Left renal pelvis (tissue), 4 donors: ENCODE data around the gene DCAF8. TPM values are rescaled to one million over a fixed set of nuclear protein-coding genes. Genes with fewer than 3 reads are reported as not detected.

ENCODE experiments used
- DNase-seq, 4 donors: peaks; one replicate each; pipeline ENCODE4 v3.0.0-alpha.2; 2013; ENCODE audit warnings: low read depth in 4 of 4, low spot score in 3 of 4
- polyA plus RNA-seq, 4 donors: library from polyadenylated mRNA; unstranded; fragments of 120-200 nt; gene quantifications; one replicate each; pipeline ENCODE4 v1.2.1, GENCODE V29; 2013; ENCODE audit not compliant: insufficient read length in 4 of 4

The DCAF8 gene
- polyA plus RNA-seq, 4 donors: 133 to 272 (median 213) TPM

DNA sequence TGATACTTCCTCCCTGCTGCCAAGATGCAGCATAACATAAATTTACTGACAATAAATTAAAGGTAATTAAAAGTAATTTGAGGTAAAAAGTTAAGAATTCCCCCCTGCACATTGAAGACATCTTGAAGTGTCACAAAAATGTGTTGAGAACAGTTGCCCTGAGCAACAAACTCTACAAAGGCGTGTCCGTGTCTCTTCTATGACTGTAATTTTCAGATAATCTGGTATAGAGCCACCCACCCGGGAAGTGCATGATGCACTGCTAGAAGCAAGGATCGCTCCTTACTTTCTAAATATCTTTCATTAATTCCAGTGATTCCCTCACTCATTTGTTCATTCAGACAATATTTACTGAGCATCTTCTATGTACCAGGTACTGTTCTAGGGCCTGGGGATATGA, 83.0 kb downstream of the DCAF8 start:
- no peak for DNase-seq

DNA sequence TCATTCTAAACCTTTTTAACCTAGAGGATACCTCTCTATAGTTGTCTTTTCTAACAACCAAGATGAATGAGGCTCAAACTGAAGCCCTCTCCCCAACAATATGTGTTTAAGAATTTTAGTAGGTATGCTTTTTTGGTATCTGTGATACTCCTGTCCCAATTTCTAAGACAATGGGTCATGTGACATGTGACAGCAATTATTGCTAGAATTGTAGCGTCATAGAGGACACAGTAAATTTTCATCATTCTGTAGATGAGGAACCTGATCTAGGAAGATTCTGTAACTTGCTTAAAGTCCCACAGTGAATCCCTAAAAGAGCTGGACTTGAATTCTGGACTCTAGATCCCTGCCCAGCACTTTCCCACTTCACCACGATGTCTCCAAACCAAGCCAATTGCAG, 83.6 kb downstream of the DCAF8 start:
- no peak for DNase-seq

DNA sequence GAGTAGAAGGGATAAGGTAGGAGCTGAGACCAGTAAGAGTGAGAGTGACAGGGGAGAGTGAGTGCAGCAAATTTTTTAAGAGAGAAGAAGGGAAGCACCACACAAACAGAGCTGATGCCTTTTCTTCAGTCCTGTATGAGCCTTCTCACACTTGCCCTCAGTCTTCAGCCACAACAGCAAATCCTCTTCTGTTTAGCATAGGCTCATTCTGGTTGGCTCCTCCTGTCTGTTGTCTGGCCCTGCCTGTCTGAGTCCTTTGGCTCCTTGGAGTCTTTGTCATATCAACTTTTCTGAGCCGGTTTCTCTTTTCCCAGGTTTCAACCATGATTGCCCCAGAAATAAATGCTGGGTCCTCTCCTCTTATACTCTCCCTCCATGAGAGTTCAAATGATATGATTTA, 84.7 kb downstream of the DCAF8 start:
- DNase-seq: no peak

DNA sequence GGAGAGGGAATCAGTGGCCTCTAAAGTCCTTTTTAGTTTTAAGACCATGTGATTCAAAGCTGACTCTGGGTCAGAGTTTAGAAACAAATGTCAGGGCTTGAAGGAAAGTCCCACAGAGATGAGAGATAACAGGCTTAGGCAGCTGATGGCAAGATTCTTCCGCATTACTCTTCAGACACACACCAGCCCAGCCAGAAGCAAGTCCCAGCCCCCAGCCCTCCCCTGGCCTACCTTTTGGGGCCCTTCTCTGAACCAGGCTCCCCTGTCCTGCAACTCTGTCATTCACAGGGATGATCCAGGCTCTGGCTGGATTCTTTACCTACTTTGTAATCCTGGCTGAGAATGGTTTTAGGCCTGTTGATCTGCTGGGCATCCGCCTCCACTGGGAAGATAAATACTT, 85.1 kb downstream of the DCAF8 start:
- no peak for DNase-seq

DNA sequence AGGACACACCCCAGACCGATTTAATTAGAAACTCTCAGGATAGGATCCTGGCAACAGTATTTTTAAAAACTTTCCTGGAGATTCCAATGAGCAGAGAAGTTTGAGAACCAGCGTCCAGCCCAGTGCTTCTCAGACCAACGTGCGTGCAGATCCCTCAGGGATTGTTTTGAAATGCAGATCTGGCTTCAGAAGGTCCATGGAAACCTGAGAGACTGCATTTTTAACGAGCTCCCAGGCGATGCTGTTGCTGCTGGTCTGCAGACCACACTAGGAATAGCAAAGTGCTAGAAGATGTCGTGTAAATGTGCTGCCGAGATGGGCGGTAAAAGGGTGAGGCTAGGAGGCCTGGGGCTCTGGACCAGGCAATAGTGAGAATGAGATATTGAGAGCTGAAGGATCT, 90.4 kb downstream of the DCAF8 start:
- DNase-seq: no peak

DNA sequence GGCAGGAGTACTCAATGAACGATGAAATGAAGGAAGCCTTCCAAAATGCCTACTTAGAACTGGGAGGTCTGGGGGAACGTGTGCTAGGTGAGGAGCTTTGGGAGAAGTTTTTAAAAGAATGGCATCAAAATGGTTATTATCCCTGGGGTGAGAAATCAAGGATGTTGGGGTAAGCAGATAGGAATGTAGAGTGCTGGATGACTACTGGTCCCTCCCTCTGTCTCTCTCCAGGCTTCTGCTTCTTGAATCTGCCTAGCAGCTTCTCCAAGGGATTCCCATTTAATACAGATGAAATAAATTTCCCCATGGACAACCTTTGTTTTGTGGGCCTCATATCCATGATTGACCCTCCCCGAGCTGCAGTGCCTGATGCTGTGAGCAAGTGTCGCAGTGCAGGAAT, 91.0 kb downstream of the DCAF8 start:
- DNase-seq: no peak

DNA sequence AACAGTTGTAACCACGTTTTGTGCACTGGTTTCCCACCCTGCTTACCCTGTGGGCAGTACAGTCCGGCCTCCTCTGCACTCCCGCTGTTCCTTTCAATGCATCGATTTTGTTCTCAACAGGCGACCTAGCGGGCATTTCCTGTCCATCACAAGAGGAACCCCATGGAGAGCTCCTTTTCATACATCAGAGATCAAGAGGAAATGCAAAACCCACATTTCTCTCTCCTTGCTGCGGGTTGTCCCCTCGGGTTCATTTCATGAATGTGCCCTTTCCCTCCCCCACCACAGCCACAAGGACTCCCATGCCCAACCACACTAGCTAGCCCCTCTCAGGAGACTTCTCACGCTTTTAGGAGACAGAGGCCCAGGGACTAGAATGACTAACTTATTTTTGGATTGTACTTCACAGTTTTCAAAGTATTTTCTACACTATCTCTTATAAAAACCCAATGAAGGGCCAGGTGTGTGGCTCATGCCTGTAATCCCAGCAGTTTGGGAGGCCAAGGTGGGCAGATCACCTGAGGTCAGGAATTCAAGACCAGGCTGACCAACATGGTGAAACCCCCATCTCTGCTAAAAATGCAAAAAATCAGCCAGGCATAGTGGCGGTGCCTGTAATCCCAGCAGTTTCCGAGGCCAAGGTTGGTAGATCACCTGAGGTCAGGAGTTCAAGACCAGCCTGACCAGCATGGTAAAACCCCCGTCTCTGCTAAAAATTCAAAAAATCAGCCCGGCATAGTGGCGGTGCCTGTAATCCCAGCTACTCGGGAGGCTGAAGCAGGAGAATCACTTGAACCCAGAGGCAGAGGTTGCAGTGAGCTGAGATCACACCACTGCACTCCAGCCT, 92.6 kb downstream of the DCAF8 start:
- DNase-seq: no peak

DNA sequence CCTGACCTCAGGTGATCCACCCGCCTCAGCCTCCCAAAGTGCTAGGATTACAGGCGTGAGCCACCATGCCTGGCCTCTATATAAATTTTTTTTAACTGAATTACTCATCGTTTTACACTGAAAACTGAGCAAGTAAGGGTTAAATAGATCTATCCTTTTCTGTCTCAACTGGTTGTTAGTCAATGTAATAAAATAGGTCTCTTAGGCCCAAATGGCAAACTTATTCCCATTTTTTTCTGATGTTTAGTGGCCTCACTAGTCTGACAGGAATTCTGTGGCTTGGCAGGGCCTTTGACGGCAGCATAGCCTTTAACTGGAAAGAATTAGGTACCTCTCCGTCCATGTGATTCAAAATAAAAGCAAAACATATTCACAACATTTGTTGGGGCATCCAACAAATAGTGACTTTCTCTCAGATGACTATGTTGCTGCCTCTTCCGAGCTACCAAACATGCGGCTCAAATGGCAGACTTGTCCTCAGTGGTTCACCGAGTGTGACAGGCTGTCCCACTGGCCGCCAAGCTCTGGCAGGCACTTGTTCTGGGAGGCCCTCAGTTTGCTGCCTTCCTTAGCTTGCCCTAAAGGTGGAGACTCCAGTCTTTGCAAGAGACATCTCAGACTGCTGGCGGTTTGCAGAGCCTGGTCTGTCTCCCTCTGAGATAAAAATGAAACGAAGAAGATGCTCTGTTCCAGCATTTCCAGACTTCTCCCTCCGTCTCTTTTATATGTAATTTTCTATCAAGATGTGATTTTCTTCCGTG, 93.6 kb downstream of the DCAF8 start:
- no peak for DNase-seq

DNA sequence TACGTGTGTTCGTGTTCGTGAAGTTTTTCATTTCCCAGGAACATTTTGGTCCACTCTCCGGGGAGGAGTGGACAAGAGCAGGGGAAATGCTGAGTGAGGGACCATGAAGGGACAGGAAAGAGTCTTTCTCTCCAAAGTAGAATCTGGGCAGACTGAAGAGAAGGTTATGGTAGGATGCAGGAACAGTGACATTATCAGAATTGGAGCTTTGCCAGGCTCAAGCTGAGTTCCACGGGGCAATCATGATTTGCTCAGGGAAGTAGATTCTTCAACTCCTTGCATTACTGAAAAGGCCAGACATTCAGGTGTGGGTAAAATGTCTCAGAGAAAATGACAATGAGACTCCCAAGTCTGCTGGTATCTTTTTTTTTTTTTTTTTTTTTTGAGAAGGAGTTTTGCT, 94.3 kb downstream of the DCAF8 start:
- no peak for DNase-seq

DNA sequence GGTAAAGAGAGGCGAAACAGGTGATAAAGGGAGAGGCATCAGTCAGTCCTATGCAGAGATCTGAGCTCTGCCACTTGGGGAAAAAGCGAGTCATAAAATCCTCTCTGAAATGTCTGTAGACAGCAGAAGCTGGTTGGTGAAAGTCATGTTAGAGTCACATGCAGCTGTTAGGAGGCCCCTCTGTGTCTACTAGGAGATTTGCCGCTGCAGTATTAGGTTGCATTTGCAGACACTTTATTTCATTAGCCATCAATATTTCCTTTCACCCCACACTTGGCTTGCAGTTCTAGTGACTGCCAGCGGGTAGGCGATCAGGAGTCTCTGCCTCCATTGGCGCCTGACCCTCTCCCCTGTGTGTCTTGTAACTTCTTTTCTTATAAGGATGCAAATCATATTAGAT, 94.8 kb downstream of the DCAF8 start:
- no peak for DNase-seq

DNA sequence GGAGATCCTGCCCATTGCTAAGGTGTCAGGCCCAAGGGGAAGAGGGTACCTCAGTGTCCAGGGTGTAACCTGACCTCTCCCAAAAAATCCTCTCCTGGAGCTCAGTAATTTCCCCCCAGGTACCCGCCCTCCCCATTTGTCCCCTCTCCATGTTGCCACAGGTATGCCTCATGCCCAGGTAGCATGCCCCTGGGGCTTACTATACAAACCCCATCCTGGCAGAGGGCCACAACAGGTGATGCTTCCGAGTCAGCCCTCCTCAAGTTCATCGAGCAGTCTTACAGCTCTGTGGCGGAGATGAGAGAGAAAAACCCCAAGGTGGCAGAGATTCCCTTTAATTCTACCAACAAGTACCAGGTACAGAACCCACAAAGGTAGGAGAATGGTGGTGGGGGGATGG, 95.3 kb downstream of the DCAF8 start:
- DNase-seq: no peak

DNA sequence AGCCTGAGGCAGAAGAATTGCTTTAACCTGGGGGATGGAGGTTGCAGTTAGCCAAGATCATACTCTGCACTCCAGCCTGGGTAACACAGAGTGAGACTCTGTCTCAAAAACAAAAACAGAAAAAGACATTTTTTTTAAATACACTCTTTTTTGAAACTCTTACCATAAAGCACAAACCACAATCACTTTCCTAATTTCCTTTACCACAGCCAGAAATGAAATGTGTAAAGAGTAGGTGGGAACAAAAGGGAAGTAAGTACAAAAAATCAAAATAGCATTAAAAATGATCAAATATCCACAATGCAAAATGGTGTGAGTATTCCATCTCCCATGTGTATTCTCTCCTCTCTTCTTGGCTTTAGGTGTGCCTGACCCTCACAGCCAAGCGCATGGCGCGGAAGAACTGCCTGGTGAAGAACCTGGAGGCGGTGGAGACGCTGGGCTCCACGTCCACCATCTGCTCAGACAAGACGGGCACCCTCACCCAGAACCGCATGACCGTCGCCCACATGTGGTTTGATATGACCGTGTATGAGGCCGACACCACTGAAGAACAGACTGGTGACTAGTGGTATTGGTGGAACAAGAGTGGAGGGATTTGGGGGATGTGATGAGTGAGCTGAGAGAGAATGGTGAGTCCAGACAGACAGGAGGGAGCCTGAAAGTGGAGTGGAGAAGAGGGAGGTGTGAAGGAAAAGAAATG, 96.0 kb downstream of the DCAF8 start:
- DNase-seq: no peak

Other genes starting within 250 kb of the DCAF8 start
- gene PIGM, start 230.6 kb downstream of the DCAF8 start, polyA plus RNA-seq: 10 to 100 TPM in 3 of 4 donors, 1 to 10 TPM in 1; 8.5 to 13.9 (median 13.2) TPM
- 10 to 100 TPM in 3 of 4 donors, 1 to 10 TPM in 1; 1.0 to 29.7 (median 25.0) TPM for gene KCNJ10, start 192.4 kb downstream of the DCAF8 start, polyA plus RNA-seq
- under 1 TPM; 0.11 to 0.29 (median 0.15) TPM for gene KCNJ9, start 181.0 kb downstream of the DCAF8 start, polyA plus RNA-seq
- gene IGSF8, start 163.9 kb downstream of the DCAF8 start, polyA plus RNA-seq: 10 to 100 TPM; 18.3 to 40.3 (median 28.7) TPM
- 1 to 10 TPM; 5.0 to 5.7 (median 5.5) TPM for gene ATP1A2, start 146.8 kb downstream of the DCAF8 start, polyA plus RNA-seq
- gene ATP1A4, start 110.9 kb downstream of the DCAF8 start, polyA plus RNA-seq: 1 to 10 TPM in 1 of 4 donors, under 1 TPM in 2, not detected in 1; 0.12 to 1.6 (median 0.37) TPM
- gene CASQ1, start 72.0 kb downstream of the DCAF8 start, polyA plus RNA-seq: under 1 TPM; 0.17 to 0.68 (median 0.34) TPM
- 100 to 1,000 TPM in 3 of 4 donors, 10 to 100 TPM in 1; 91.6 to 142 (median 122) TPM for gene PEA15, start 57.2 kb downstream of the DCAF8 start, polyA plus RNA-seq
- 10 to 100 TPM; 63.4 to 90.0 (median 85.5) TPM for gene PEX19, start 22.6 kb upstream of the DCAF8 start, polyA plus RNA-seq
- gene COPA, start 80.7 kb upstream of the DCAF8 start, polyA plus RNA-seq: 100 to 1,000 TPM; 143 to 177 (median 162) TPM
- gene NCSTN, start 80.8 kb upstream of the DCAF8 start, polyA plus RNA-seq: 100 to 1,000 TPM; 116 to 173 (median 147) TPM
- gene NHLH1, start 104.5 kb upstream of the DCAF8 start, polyA plus RNA-seq: under 1 TPM; 0.06 to 0.34 (median 0.20) TPM
- gene VANGL2, start 138.0 kb upstream of the DCAF8 start, polyA plus RNA-seq: 10 to 100 TPM; 25.6 to 38.9 (median 35.4) TPM